ENCODE measurements around the gene CCDC122.
A peak's percentile ranks its signal among the peaks of the same experiment; 100 is the strongest.

Gene CCDC122

GRCh38 chr13:43799191-43799590 lies 80.3 kb downstream of the CCDC122 start:
- DNase-seq: no peak

- no peak for DNase-seq
These were observed 81.7 kb downstream of the CCDC122 start for GRCh38 chr13:43797869-43798268.

DNA sequence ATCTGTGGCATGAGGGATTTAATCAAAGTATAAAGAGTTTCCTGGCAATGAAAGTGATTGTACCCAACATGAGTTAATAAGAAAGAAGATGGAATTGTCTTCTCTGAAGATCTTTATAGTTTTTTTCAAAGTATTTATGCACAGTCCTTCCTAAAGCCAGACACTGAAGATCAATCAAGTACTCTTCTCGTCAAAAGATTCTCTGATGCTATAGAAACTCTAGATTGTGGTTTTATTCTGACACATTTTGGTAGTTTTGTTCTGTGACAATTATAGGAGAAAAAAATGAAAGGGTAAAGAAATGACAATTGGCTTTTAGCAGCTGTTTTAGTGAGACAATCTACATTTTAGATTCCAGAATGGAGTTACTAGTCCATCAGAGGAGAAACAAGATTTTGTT lies 82.4 kb downstream of the CCDC122 start:
- no peak for DNase-seq

GRCh38 chr13:43794416-43794815 lies 85.1 kb downstream of the CCDC122 start:
- no peak for DNase-seq

DNA sequence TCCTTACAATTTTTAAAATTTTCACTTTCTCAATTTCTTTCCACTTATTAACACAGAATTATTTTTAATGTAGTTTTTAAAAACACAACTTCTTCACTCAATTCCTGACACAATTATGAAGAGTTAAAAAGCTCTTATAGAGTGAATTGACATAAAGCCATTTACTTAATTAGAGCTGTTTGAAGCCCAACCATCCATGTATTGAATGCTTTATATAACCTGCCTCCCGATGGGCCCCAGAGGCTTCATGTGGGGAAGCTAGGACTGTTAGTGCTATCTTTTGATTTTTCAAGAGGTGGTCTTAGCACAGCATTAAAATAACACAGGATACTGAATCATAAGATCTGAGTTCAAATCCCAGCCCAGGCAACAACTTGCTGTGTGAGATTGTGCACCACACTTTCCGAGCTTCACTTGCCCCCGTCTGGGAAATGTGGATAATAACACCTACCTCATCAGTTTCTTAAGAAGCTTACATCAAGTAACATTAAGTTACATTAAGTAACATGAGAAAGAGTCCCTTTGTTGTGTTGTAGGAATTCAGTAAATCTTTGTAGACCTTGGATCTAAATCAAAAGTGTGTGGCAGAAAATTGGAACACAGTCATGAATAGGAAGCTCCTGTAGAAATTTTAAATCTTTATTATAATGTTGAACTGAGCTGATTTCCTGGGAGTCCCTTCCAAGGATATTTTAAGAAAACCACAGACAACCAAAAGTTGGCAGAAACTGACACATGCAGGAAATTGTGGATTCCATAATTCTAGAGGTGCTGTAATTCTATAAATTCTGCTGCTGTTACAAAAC lies 87.3 kb downstream of the CCDC122 start:
- DNase-seq: no peak

GRCh38 chr13:43787997-43788396 lies 91.5 kb downstream of the CCDC122 start:
- DNase-seq: no peak

DNA sequence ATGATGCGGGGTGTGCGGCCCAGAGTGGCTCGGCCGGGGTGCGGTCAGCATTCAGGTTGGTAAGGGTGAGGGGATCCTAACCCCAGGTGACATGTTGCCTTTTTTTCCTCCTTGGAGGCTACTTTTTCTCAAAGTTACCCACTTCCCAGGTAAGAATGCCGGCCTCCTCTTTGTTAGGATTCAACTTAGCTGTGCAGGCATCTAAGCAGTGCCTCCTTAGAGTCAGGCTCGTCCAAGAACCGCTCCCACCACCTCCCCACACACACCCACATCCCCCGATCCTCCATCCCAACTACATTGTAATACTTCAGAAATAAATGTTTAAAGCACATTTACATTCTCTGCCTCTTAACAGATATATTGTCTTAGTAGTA lies 92.0 kb downstream of the CCDC122 start:
- no peak for DNase-seq

DNA sequence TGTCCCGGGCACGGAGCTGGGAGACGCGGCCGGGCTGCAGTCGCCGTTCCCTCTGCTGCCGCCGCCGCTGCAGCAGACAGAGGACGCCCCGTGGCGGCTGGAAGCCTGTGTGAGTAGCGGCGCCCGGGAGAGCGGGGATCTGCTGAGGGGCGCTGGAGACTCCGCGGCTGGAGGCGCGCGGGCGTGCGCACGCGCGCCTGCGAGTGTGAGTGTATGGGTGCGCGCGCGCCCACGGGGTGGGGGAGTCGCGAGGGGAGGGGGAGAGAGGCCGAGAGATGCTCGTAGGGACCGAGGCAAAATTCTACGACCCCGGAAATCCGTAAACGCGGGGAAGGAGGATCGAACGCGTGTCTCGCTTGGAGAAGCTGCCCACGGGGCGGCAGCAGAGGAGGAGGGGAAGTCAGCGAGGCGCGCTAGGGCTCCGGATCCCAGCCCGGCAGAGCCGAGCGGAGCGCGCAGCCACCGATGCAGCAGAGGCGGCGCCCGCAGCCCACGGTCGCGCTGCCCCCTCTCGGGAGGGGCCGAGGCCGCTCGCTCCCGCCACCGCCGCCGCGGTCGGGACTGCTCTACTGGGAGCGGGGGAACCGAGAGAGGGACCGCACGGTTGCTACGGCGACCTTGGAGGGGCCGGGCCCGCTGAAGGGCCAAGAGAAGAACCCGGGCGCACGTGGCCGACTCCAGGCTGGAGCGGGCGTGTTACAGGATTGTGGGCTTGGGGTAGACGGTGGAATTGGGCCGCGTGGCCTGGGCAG lies 92.6 kb downstream of the CCDC122 start, which contains the start of gene ENOX1:
TSS of gene ENOX1 (minus strand) at position 207 of the 752 bp plus-strand sequence.
- DNase-seq: peak; percentile 77

GRCh38 chr13:43786472-43786765 lies 93.1 kb downstream of the CCDC122 start:
- DNase-seq: no peak
